ENCODE results near the gene H6PD.

- TF ChIP-seq POLR2AphosphoS5 (IDR thresholded peaks at IDR 0.05; ENCODE audit: low read depth, low read length) (no peak), POLR2A (IDR thresholded peaks at IDR 0.05; ENCODE audit: low read depth, low read length) (no peak), SPI1 (IDR thresholded peaks at IDR 0.05; ENCODE audit: low read depth, low read length) (no peak)
Observed at GRCh38 chr1:9253453-9254105, 19.0 kb downstream of the H6PD start.

Data from GM12891 (cell line).